Hepatocyte (in vitro differentiated cells): ENCODE data around the gene DOCK2.

Experiments used
- CTCF ChIP-seq: fragments of 200-600 bp; sonication (generic); IDR thresholded peaks from 2 replicates; pipeline ENCODE4 v1.5.1; 2016; ENCODE audit warnings: antibody characterized with exemption, mild to moderate bottlenecking; ENCODE audit not compliant: poor library complexity
- EZH2 ChIP-seq: fragments of 200-600 bp; sonication (generic); IDR thresholded peaks from 2 replicates; pipeline ENCODE4 v1.6.1; 2016; ENCODE audit warnings: antibody characterized with exemption, mild to moderate bottlenecking, borderline replicate concordance
- EZH2phosphoT487 ChIP-seq: fragments of 200-600 bp; sonication (generic); IDR thresholded peaks from one replicate; pipeline ENCODE4 v1.6.1; 2018; ENCODE audit warnings: antibody characterized with exemption, mild to moderate bottlenecking, low read depth, moderate library complexity; ENCODE audit not compliant: unreplicated experiment, severe bottlenecking

- TF ChIP-seq CTCF (no peak), EZH2 (no peak), EZH2phosphoT487 (no peak)
Measured at GRCh38 chr5:169696621-169697510, 59.8 kb downstream of the DOCK2 start.
